ENCODE data around the gene CAPN2.

DNA sequence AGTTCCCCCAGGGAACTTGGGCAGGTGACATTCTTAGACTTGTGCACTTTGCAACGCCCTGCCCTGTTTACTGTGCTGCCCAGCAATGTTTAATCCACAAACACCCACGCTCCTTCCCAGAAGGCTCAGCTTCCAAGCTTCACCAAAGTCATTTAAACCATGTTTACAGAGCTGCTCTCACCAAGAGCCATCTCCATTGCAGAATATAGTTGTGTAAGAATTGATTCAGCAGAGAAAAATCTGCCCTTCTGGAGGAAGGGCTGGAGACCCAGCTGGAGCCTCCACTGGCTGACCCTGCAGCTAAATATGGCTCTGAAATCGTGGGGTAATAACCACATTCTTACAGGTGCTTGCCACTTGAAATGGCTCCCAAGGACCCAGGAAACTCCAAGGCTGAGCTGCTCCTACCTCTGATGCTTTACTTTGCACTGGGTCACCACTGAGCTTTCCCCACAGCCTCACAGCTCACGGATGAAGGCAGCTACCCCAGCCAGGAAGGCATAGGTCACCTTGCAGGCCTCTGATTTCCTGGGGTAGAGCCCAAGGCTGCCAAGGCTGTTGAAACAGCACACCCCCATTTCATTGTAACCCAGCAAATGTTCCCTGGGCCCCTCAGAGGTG is 8.7 kb downstream of the CAPN2 start:
- TF ChIP-seq, protein P1, sequence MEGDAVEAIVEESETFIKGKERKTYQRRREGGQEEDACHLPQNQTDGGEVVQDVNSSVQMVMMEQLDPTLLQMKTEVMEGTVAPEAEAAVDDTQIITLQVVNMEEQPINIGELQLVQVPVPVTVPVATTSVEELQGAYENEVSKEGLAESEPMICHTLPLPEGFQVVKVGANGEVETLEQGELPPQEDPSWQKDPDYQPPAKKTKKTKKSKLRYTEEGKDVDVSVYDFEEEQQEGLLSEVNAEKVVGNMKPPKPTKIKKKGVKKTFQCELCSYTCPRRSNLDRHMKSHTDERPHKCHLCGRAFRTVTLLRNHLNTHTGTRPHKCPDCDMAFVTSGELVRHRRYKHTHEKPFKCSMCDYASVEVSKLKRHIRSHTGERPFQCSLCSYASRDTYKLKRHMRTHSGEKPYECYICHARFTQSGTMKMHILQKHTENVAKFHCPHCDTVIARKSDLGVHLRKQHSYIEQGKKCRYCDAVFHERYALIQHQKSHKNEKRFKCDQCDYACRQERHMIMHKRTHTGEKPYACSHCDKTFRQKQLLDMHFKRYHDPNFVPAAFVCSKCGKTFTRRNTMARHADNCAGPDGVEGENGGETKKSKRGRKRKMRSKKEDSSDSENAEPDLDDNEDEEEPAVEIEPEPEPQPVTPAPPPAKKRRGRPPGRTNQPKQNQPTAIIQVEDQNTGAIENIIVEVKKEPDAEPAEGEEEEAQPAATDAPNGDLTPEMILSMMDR (conservative IDR thresholded peaks at IDR 0.05; ENCODE audit: low read depth in 2 of 2) = no peak
- no peak for TF ChIP-seq POLR2AphosphoS5 (IDR thresholded peaks at IDR 0.05; ENCODE audit: low read depth)
- TF ChIP-seq STAT1 (IDR thresholded peaks at IDR 0.05; ENCODE audit: unreplicated experiment) = no peak
- no peak for TF ChIP-seq NANOG (IDR thresholded peaks at IDR 0.05; ENCODE audit: borderline replicate concordance)
- TF ChIP-seq, protein P2, sequence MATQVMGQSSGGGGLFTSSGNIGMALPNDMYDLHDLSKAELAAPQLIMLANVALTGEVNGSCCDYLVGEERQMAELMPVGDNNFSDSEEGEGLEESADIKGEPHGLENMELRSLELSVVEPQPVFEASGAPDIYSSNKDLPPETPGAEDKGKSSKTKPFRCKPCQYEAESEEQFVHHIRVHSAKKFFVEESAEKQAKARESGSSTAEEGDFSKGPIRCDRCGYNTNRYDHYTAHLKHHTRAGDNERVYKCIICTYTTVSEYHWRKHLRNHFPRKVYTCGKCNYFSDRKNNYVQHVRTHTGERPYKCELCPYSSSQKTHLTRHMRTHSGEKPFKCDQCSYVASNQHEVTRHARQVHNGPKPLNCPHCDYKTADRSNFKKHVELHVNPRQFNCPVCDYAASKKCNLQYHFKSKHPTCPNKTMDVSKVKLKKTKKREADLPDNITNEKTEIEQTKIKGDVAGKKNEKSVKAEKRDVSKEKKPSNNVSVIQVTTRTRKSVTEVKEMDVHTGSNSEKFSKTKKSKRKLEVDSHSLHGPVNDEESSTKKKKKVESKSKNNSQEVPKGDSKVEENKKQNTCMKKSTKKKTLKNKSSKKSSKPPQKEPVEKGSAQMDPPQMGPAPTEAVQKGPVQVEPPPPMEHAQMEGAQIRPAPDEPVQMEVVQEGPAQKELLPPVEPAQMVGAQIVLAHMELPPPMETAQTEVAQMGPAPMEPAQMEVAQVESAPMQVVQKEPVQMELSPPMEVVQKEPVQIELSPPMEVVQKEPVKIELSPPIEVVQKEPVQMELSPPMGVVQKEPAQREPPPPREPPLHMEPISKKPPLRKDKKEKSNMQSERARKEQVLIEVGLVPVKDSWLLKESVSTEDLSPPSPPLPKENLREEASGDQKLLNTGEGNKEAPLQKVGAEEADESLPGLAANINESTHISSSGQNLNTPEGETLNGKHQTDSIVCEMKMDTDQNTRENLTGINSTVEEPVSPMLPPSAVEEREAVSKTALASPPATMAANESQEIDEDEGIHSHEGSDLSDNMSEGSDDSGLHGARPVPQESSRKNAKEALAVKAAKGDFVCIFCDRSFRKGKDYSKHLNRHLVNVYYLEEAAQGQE (IDR thresholded peaks at IDR 0.05; ENCODE audit: unreplicated experiment) = no peak
- TF ChIP-seq ZNF114 (CRISPR knock-in tag; IDR thresholded peaks at IDR 0.05) = no peak
- no peak for TF ChIP-seq EZH2phosphoT487 (IDR thresholded peaks at IDR 0.05; ENCODE audit: unreplicated experiment)
- TF ChIP-seq EZH2 (IDR thresholded peaks at IDR 0.05; ENCODE audit: low read depth, unreplicated experiment) = no peak
- no peak for TF ChIP-seq JUNB (IDR thresholded peaks at IDR 0.05; ENCODE audit: unreplicated experiment)
- TF ChIP-seq CREB1 (CRISPR knock-in tag; IDR thresholded peaks at IDR 0.05; ENCODE audit: low read depth) = no peak
- TF ChIP-seq, protein P3, sequence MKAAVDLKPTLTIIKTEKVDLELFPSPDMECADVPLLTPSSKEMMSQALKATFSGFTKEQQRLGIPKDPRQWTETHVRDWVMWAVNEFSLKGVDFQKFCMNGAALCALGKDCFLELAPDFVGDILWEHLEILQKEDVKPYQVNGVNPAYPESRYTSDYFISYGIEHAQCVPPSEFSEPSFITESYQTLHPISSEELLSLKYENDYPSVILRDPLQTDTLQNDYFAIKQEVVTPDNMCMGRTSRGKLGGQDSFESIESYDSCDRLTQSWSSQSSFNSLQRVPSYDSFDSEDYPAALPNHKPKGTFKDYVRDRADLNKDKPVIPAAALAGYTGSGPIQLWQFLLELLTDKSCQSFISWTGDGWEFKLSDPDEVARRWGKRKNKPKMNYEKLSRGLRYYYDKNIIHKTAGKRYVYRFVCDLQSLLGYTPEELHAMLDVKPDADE (IDR thresholded peaks at IDR 0.05) = no peak
